A549 (cell line): ENCODE data around the gene KIF3B. TPM values are rescaled to one million over a fixed set of nuclear protein-coding genes. Genes with fewer than 3 reads are reported as not detected.

Experiments used
- ATAC-seq, 2 experiments: fragments of 200-7000 bp in 1 of 2; fragments of >200 bp in 1 of 2; cut with Nextera tagmentation in 1 of 2; cut with Tn5 transposase in 1 of 2; 3 replicates each; pipeline versions ENCODE4 v1.8.0 to v1.9.1; 2018 to 2020; ENCODE audit warnings: mild to moderate bottlenecking in 1 of 2, moderate library complexity in 1 of 2
- CTCF ChIA-PET: fragments of 300-600 bp; sonication (Branson Sonifier 250); formaldehyde crosslinking; extraction: SDS; loops from one replicate; lab custom pipeline; 2021; ENCODE audit warnings: antibody characterized with exemption, inconsistent platforms; lab: Yijun Ruan, JAX
- POLR2A ChIA-PET: fragments of 350-600 bp; formaldehyde crosslinking; extraction: SDS; loops from one replicate; lab custom pipeline; 2021; ENCODE audit warnings: antibody characterized with exemption, inconsistent platforms; lab: Yijun Ruan, JAX
- DNase-seq, 2 experiments: peaks; one replicate each; pipeline versions ENCODE4 v3.0.0 to v3.0.0-alpha.2; 2011 to 2016; ENCODE audit warnings: low read depth in 1 of 2, low spot score in 1 of 2
- FAIRE-seq: peaks from 2 replicates; lab custom pipeline; 2011; peaks lifted over from hg19 to GRCh38; lab: Jason Lieb, UNC
- H3K27ac ChIP-seq, 2 experiments: fragments of >200 bp; sonication (Bioruptor Twin); formaldehyde crosslinking; 3 replicates each; pipeline ENCODE4 v1.5.1; 2016 to 2017
- H3K4me1 ChIP-seq: fragments of >200 bp; sonication (Bioruptor Twin); formaldehyde crosslinking; 3 replicates; pipeline ENCODE4 v1.6.1; 2016
- H3K4me2 ChIP-seq: fragments of >200 bp; sonication (Bioruptor Twin); formaldehyde crosslinking; 3 replicates; pipeline ENCODE4 v1.6.1; 2016
- H3K4me3 ChIP-seq: fragments of >200 bp; sonication (Bioruptor Twin); formaldehyde crosslinking; 3 replicates; pipeline ENCODE4 v1.5.1; 2016
- H3K9me3 ChIP-seq: fragments of >200 bp; sonication (Bioruptor Twin); formaldehyde crosslinking; 3 replicates; pipeline ENCODE4 v1.6.1; 2016
- CBX8 ChIP-seq: fragments of 200-600 bp; sonication (generic); IDR thresholded peaks from 2 replicates; pipeline ENCODE4 v1.6.1; 2016
- CEBPB ChIP-seq, 2 experiments: fragments of >200 bp in 1 of 2; sonication (Bioruptor Twin) in 1 of 2; formaldehyde crosslinking in 1 of 2; IDR thresholded peaks; 2 replicates each; pipeline ENCODE4 v1.6.1; 2012 to 2016
- EHF ChIP-seq: fragments of 250-450 bp; sonication (Bioruptor Pico); IDR thresholded peaks from 2 replicates; pipeline ENCODE4 v1.5.0; 2020; ENCODE audit warnings: mild to moderate bottlenecking
- EP300 ChIP-seq, 2 experiments: fragments of >200 bp; sonication (Bioruptor Twin); formaldehyde crosslinking; IDR thresholded peaks; 2 replicates in 1 of 2; 3 replicates in 1 of 2; pipeline ENCODE4 v1.6.1; 2016 to 2017
- FOSB ChIP-seq: fragments of 250-450 bp; sonication (Bioruptor Pico); IDR thresholded peaks from 2 replicates; pipeline ENCODE4 v1.5.0; 2020; ENCODE audit warnings: mild to moderate bottlenecking, moderate library complexity
- FOSL2 ChIP-seq, 2 experiments: fragments of 450-650 bp in 1 of 2; fragments of >200 bp in 1 of 2; sonication (Bioruptor Twin) in 1 of 2; formaldehyde crosslinking; IDR thresholded peaks; 2 replicates each; pipeline versions ENCODE4 v1.5.0 to v1.6.1; 2016 to 2020; ENCODE audit warnings: mild to moderate bottlenecking in 1 of 2, moderate library complexity in 1 of 2
- FOXS1 ChIP-seq: fragments of 250-450 bp; sonication (Bioruptor Pico); IDR thresholded peaks from 2 replicates; pipeline ENCODE4 v1.5.0; 2020; ENCODE audit warnings: mild to moderate bottlenecking, moderate library complexity
- HEYL ChIP-seq: fragments of 250-450 bp; sonication (Bioruptor Pico); IDR thresholded peaks from 2 replicates; pipeline ENCODE4 v1.8.0; 2021; ENCODE audit warnings: mild to moderate bottlenecking, moderate library complexity
- HOXA7 ChIP-seq: fragments of 250-450 bp; sonication (Bioruptor Pico); IDR thresholded peaks from 2 replicates; pipeline ENCODE4 v1.5.0; 2020; ENCODE audit warnings: mild to moderate bottlenecking, moderate library complexity
- KDM1A ChIP-seq: fragments of 200-600 bp; sonication (generic); IDR thresholded peaks from 2 replicates; pipeline ENCODE4 v1.6.1; 2016; ENCODE audit warnings: low read depth, mild to moderate bottlenecking
- KDM5A ChIP-seq: fragments of 200-600 bp; sonication (generic); IDR thresholded peaks from 2 replicates; pipeline ENCODE4 v1.6.1; 2016; ENCODE audit warnings: antibody characterized with exemption, mild to moderate bottlenecking
- NPAS2 ChIP-seq: fragments of 250-450 bp; sonication (Bioruptor Pico); IDR thresholded peaks from 2 replicates; pipeline ENCODE4 v1.8.0; 2022; ENCODE audit warnings: mild to moderate bottlenecking, moderate library complexity, borderline replicate concordance
- NR3C1 ChIP-seq: fragments of >200 bp; sonication (Bioruptor Twin); formaldehyde crosslinking; IDR thresholded peaks from 3 replicates; pipeline ENCODE4 v1.6.1; 2017
- PHF8 ChIP-seq: fragments of 200-600 bp; sonication (generic); IDR thresholded peaks from 2 replicates; pipeline ENCODE4 v1.6.1; 2016; ENCODE audit warnings: low read depth, mild to moderate bottlenecking, antibody characterized with exemption, moderate library complexity, borderline replicate concordance
- RAD21 ChIP-seq, 2 experiments: fragments of >200 bp in 1 of 2; sonication (Bioruptor Twin) in 1 of 2; formaldehyde crosslinking in 1 of 2; IDR thresholded peaks in 1 of 2; conservative IDR thresholded peaks in 1 of 2; 2 replicates in 1 of 2; 3 replicates in 1 of 2; pipeline ENCODE4 v1.6.1; 2012 to 2018; ENCODE audit warnings: inconsistent platforms in 1 of 2
- RARB ChIP-seq: fragments of 250-450 bp; sonication (Bioruptor Pico); IDR thresholded peaks from 2 replicates; pipeline ENCODE4 v1.8.0; 2021; ENCODE audit warnings: mild to moderate bottlenecking, moderate library complexity
- RFX5 ChIP-seq: fragments of 450-650 bp; IDR thresholded peaks from 2 replicates; pipeline ENCODE4 v1.7.1; 2014; ENCODE audit warnings: antibody characterized with exemption, mild to moderate bottlenecking, moderate library complexity
- SREBF2 ChIP-seq: fragments of 450-650 bp; IDR thresholded peaks from 2 replicates; pipeline ENCODE4 v1.6.1; 2014; ENCODE audit warnings: mild to moderate bottlenecking, moderate library complexity
- ZNF302 ChIP-seq: fragments of 250-450 bp; sonication (Bioruptor Pico); IDR thresholded peaks from 2 replicates; pipeline ENCODE4 v1.9.0; 2021; ENCODE audit warnings: inconsistent platforms, mild to moderate bottlenecking, moderate library complexity
- WGBS: methylation state at CpG from one replicate; pipeline ENCODE4 v1.1.6; 2017; ENCODE audit errors: missing lambda C conversion rate; 5-methylcytosine and 5-hydroxymethylcytosine counted together
- polyA plus RNA-seq, 4 experiments: library from polyadenylated mRNA; depleted of rRNA in 3 of 4; stranded (reverse); fragments of >200 nt; fragmentation: RNase III in 1 of 4; extraction: RNeasy Plus Mini Kit Qiagen cat#74134 plus additional on column Dnase treatment in 1 of 4; gene quantifications; 2 replicates in 3 of 4; 3 replicates in 1 of 4; pipeline ENCODE4 v1.2.3, GENCODE V29; 2011 to 2017
- TF ChIP-seq, protein P1 (sequence below): fragments of 150-350 bp; IDR thresholded peaks from 2 replicates; pipeline ENCODE4 v1.6.1; 2014; ENCODE audit warnings: low read depth, mild to moderate bottlenecking, low read length
- TF ChIP-seq, protein P2 (sequence below): fragments of 250-450 bp; sonication (Bioruptor Pico); IDR thresholded peaks from 2 replicates; pipeline ENCODE4 v1.5.0; 2021; ENCODE audit warnings: mild to moderate bottlenecking, moderate library complexity, borderline replicate concordance
- TF ChIP-seq, protein P3 (sequence below): fragments of >200 bp; sonication (Bioruptor Twin); formaldehyde crosslinking; IDR thresholded peaks from 3 replicates; pipeline ENCODE4 v1.5.1; 2016
- TF ChIP-seq, protein P4 (sequence below): IDR thresholded peaks from 2 replicates; pipeline ENCODE4 v1.6.1; 2012
- TF ChIP-seq, protein P5 (sequence below): fragments of >200 bp; sonication (Bioruptor Twin); formaldehyde crosslinking; IDR thresholded peaks from 3 replicates; pipeline ENCODE4 v1.6.1; 2016

Gene KIF3B
- polyA plus RNA-seq, 2 of the 4 experiments (the other 2 are of a cell fraction), result 23.7 to 33.7 TPM

DNA sequence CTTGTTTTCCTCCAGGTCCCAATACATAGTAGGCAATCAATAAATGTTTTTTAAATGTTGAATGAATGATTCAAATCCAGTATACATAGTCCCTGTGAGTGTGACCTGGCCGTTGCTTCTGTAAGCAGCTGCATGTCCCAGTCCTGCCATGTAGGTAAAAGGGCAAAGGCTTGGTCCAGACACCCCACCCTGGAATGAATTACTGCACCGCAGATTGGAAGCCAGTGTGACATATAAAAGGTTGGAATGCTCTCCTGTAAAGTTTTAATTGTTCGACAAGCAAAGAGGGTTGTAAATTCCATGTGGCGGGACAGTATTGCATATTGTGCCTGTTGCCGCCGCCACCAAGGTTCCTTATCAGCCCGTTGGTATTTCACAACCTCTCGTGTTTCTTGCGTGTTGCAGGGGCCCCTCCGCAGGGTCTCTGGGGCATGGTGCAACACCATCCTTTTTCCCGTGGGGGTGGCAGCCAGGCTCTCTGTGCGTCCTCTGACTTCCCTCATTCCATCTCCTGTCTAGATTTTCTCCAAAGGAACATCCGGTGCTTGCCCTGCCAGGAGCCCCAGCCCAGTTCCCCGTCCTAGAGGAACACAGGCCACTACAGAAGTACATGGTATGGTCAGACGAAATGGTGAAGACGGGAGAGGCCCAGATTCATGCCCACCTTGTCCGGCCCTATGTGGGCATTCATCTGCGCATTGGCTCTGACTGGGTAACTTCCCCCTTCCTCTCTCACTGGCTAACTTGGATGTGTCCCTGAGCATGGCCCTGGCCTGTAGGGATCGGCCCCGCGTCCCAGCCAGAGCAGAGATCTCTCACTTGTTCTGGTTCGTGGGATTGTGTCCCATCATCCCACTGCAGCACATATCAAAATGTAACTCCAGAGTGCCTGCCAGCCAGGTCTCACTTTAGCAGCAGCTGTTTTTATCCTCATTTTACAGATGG lies 49.4 kb upstream of the KIF3B start (continued):
- TF ChIP-seq RAD21 (conservative IDR thresholded peaks at IDR 0.05 in 1 of 2, IDR thresholded peaks at IDR 0.05 in 1 of 2), result no peak
- TF ChIP-seq ZNF302, result no peak
- no peak for TF ChIP-seq HOXA7
- no peak for TF ChIP-seq PHF8
- no peak for TF ChIP-seq RARB (CRISPR knock-in tag)
- TF ChIP-seq, protein P1, sequence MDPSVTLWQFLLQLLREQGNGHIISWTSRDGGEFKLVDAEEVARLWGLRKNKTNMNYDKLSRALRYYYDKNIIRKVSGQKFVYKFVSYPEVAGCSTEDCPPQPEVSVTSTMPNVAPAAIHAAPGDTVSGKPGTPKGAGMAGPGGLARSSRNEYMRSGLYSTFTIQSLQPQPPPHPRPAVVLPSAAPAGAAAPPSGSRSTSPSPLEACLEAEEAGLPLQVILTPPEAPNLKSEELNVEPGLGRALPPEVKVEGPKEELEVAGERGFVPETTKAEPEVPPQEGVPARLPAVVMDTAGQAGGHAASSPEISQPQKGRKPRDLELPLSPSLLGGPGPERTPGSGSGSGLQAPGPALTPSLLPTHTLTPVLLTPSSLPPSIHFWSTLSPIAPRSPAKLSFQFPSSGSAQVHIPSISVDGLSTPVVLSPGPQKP, result no peak

DNA sequence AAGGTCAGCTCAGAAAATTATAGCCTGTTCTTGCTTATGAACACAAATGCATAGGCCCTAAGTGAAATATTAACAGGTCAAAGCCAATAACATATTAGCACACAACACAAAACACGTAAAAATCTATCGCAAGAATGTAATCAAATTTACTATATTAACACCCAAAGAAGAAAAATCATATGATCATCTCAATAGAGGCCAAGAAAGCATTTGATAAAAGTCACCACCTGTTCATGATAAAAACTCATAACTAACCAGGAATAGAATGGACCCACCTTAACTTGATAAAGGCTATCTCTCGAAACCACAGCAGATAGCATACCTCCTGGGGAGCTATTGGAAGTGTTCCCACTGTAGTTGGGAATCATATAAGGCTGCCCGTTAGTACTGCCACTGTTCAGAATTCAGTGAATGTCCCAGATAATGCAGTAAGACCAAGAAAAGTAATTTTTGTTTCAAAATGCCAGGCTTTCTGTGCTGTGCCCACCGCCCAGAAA lies 48.2 kb upstream of the KIF3B start:
- Histone ChIP-seq H3K27ac (no peak overlapping the region), H3K4me1 (no peaks in the 10 kb centered on the region), H3K9me3 (no peaks in the 10 kb centered on the region), H3K4me3 (no peak overlapping the region), H3K4me2 (no peak overlapping the region)
- no peak for TF ChIP-seq FOXS1 (CRISPR knock-in tag)
- no peak for TF ChIP-seq EP300 (IDR thresholded peaks at IDR 0.05)
- TF ChIP-seq NR3C1, result no peak
- TF ChIP-seq KDM5A, result no peak
- TF ChIP-seq EHF (CRISPR knock-in tag), result no peak
- no peak for TF ChIP-seq CBX8
- TF ChIP-seq HOXA7, result no peak
- no peak for TF ChIP-seq FOSB (CRISPR knock-in tag)
- no peak for TF ChIP-seq NPAS2 (CRISPR knock-in tag)
- no peak for TF ChIP-seq FOSL2 (IDR thresholded peaks at IDR 0.05)
- TF ChIP-seq FOSL2 (CRISPR knock-in tag; IDR thresholded peaks at IDR 0.05), result no peak
- no peak for TF ChIP-seq CEBPB (IDR thresholded peaks at IDR 0.05)
- no peak for TF ChIP-seq RFX5
- TF ChIP-seq, protein P2, sequence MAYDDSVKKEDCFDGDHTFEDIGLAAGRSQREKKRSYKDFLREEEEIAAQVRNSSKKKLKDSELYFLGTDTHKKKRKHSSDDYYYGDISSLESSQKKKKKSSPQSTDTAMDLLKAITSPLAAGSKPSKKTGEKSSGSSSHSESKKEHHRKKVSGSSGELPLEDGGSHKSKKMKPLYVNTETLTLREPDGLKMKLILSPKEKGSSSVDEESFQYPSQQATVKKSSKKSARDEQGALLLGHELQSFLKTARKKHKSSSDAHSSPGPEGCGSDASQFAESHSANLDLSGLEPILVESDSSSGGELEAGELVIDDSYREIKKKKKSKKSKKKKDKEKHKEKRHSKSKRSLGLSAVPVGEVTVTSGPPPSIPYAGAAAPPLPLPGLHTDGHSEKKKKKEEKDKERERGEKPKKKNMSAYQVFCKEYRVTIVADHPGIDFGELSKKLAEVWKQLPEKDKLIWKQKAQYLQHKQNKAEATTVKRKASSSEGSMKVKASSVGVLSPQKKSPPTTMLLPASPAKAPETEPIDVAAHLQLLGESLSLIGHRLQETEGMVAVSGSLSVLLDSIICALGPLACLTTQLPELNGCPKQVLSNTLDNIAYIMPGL (CRISPR knock-in tag), result no peak
- TF ChIP-seq, protein P3, sequence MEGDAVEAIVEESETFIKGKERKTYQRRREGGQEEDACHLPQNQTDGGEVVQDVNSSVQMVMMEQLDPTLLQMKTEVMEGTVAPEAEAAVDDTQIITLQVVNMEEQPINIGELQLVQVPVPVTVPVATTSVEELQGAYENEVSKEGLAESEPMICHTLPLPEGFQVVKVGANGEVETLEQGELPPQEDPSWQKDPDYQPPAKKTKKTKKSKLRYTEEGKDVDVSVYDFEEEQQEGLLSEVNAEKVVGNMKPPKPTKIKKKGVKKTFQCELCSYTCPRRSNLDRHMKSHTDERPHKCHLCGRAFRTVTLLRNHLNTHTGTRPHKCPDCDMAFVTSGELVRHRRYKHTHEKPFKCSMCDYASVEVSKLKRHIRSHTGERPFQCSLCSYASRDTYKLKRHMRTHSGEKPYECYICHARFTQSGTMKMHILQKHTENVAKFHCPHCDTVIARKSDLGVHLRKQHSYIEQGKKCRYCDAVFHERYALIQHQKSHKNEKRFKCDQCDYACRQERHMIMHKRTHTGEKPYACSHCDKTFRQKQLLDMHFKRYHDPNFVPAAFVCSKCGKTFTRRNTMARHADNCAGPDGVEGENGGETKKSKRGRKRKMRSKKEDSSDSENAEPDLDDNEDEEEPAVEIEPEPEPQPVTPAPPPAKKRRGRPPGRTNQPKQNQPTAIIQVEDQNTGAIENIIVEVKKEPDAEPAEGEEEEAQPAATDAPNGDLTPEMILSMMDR, result no peak
- no peak for TF ChIP-seq SREBF2
- TF ChIP-seq HEYL (CRISPR knock-in tag), result no peak
- TF ChIP-seq, protein P4, sequence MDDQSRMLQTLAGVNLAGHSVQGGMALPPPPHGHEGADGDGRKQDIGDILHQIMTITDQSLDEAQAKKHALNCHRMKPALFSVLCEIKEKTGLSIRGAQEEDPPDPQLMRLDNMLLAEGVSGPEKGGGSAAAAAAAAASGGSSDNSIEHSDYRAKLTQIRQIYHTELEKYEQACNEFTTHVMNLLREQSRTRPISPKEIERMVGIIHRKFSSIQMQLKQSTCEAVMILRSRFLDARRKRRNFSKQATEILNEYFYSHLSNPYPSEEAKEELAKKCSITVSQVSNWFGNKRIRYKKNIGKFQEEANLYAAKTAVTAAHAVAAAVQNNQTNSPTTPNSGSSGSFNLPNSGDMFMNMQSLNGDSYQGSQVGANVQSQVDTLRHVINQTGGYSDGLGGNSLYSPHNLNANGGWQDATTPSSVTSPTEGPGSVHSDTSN, result no peak
- TF ChIP-seq KDM1A, result no peak
- no peak for TF ChIP-seq PHF8
- TF ChIP-seq, protein P5, sequence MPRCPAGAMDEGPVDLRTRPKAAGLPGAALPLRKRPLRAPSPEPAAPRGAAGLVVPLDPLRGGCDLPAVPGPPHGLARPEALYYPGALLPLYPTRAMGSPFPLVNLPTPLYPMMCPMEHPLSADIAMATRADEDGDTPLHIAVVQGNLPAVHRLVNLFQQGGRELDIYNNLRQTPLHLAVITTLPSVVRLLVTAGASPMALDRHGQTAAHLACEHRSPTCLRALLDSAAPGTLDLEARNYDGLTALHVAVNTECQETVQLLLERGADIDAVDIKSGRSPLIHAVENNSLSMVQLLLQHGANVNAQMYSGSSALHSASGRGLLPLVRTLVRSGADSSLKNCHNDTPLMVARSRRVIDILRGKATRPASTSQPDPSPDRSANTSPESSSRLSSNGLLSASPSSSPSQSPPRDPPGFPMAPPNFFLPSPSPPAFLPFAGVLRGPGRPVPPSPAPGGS, result no peak
- ChIA-PET POLR2A (no interaction called here), CTCF (interaction anchor here (1.3 to 2.2 kb wide), 2 partner anchors 11 kb away, joined by 3 to 5 read pairs; no protein-coding TSS in a partner anchor)
- WGBS, result 84% methylated on average over 5 of the region's 5 CpGs
- ATAC-seq (no peak), FAIRE-seq (no peak), DNase-seq (no peak)
